Esophagus muscularis mucosa (tissue), 4 donors: ENCODE results near the gene POGK.

Experiments
- EP300 ChIP-seq: sonication (generic); formaldehyde crosslinking; IDR thresholded peaks from one replicate; pipeline ENCODE4 v1.6.1; 2017; ENCODE audit warnings: antibody characterized with exemption
- POLR2A ChIP-seq: fragments of 450-650 bp; IDR thresholded peaks from one replicate; pipeline ENCODE4 v1.6.1; 2017; ENCODE audit warnings: antibody characterized with exemption, moderate library complexity, mild to moderate bottlenecking, low read depth
- TF ChIP-seq, protein P1 (sequence below), 3 experiments: fragments of 200-600 bp in 2 of 3; fragments of 450-650 bp in 1 of 3; sonication (generic) in 2 of 3; IDR thresholded peaks; one replicate each; pipeline ENCODE4 v1.5.1; 2017 to 2019; ENCODE audit warnings: antibody characterized with exemption in 3 of 3, mild to moderate bottlenecking in 2 of 3, moderate library complexity in 1 of 3

DNA sequence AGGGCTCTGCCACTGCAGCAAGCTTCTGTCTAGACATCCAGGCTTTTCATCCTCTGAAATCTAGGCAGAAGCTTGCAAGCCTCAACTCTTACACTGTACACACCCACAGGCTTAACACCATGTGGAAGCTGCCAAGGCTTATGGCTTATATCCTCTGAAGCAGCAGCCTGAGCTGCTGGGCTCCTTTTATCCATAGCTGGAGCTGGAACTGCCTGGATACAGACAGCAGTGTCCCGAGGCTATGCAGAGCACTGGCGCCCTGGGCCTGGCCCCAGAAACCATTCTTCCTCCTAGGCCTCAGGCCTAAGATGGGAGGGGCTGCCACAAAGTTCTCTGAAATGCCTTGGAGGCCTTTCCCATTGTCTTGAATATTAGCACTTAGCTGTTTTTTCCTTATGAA is 19.3 kb upstream of the POGK start:
- TF ChIP-seq, protein P1, sequence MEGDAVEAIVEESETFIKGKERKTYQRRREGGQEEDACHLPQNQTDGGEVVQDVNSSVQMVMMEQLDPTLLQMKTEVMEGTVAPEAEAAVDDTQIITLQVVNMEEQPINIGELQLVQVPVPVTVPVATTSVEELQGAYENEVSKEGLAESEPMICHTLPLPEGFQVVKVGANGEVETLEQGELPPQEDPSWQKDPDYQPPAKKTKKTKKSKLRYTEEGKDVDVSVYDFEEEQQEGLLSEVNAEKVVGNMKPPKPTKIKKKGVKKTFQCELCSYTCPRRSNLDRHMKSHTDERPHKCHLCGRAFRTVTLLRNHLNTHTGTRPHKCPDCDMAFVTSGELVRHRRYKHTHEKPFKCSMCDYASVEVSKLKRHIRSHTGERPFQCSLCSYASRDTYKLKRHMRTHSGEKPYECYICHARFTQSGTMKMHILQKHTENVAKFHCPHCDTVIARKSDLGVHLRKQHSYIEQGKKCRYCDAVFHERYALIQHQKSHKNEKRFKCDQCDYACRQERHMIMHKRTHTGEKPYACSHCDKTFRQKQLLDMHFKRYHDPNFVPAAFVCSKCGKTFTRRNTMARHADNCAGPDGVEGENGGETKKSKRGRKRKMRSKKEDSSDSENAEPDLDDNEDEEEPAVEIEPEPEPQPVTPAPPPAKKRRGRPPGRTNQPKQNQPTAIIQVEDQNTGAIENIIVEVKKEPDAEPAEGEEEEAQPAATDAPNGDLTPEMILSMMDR (IDR thresholded peaks at IDR 0.05), result no peak
- no peak for TF ChIP-seq EP300
- no peak for TF ChIP-seq POLR2A
